Loucy (cell line): Measurements from ENCODE around the gene LIN9.

Source experiments
- CTCF ChIP-seq: fragments of 200-600 bp; sonication (generic); conservative IDR thresholded peaks from 2 replicates; pipeline ENCODE4 v1.5.1; 2014; ENCODE audit warnings: mild to moderate bottlenecking, antibody characterized with exemption, low read length
- EZH2phosphoT487 ChIP-seq: fragments of 200-600 bp; IDR thresholded peaks from 2 replicates; pipeline ENCODE4 v1.6.1; 2018; ENCODE audit warnings: antibody characterized with exemption, mild to moderate bottlenecking, moderate library complexity, borderline replicate concordance

GRCh38 chr1:226215239-226215638 lies 93.7 kb downstream of the LIN9 start:
- no peak for TF ChIP-seq CTCF
- TF ChIP-seq EZH2phosphoT487 = no peak
